ENCODE results near the gene MEIS1. TPM values are rescaled to one million over a fixed set of nuclear protein-coding genes. Genes with fewer than 3 reads are reported as not detected.

The MEIS1 gene
- total and polyA plus RNA-seq, 2 donors (not counting 3 experiments of a cell fraction or from before 2014, with no cell fraction given) = 10.0 to 26.5 TPM

DNA sequence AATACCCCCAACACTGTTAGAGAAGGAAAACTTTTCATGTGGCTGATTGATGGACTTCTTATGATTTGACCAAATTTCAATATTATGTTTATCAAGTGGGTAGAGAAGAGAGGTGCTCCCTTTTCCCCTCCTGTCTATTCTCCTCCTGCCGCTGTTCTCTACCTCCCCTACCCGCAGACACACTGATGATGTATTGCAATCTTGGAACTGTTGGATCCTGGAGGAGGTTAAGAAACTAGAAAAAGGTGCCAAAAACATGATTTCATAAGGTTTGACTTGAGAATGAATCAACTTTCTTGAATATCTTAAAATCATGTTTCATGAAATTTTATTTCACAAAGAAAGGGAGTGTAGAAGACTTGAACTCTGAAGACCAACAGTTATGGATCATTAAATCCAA, 125.8 kb downstream of the MEIS1 start:
- Histone ChIP-seq H3K4me1 (ENCODE audit: control insufficient read depth, extremely low read depth, insufficient read depth, low read length) (peaks cover 29% of the 10 kb centered on the region), H3K9ac (replicated peaks; ENCODE audit: extremely low read depth, insufficient read depth, low read length) (no peak overlapping the region), H3K4me3 (replicated peaks in 1 of 3; ENCODE audit: insufficient read depth in 1 of 3, low read depth in 1 of 3, low read length in 3 of 3) (no peak overlapping the region), H3K36me3 (ENCODE audit: control insufficient read depth in 2 of 2, extremely low read depth in 1 of 2, insufficient read depth in 2 of 2, low read length in 2 of 2) (no peaks in the 10 kb centered on the region), H3K9me1 (replicated peaks; ENCODE audit: control insufficient read depth, extremely low read depth, insufficient read depth, low read length) (no peaks in the 10 kb centered on the region), H3K27me3 (ENCODE audit: control insufficient read depth in 2 of 2, insufficient read depth in 2 of 2, low read length in 2 of 2) (no peaks in the 10 kb centered on the region), H4K20me1 (replicated peaks; ENCODE audit: control insufficient read depth, extremely low read depth, insufficient read depth, low read length) (no peaks in the 10 kb centered on the region), H2AFZ (ENCODE audit: low read depth, low read length) (no peak overlapping the region), H3K79me2 (ENCODE audit: control insufficient read depth, insufficient read depth, low read length) (no peaks in the 10 kb centered on the region), H3K4me2 (ENCODE audit: insufficient read depth, low read length) (no peak overlapping the region), H3K9me3 (replicated peaks; ENCODE audit: control insufficient read depth, insufficient read depth, low read length) (no peaks in the 10 kb centered on the region), H3K27ac (ENCODE audit: insufficient read depth, low read depth, low read length) (no peak overlapping the region)
- CTCF ChIA-PET = interaction anchor here (1.4 kb wide), 1 partner anchor 35 kb away, joined by 3 read pairs; no protein-coding TSS in a partner anchor
- dilution Hi-C loops (cut with MboI; ENCODE audit: extremely low pct_ligation_motif_present, low sequenced_read_pairs) (no loop called here), intact Hi-C loops (cut with micrococcal nuclease) (loop anchor here (5.0 kb wide), 1 partner anchor 53 kb away; no protein-coding TSS in a partner anchor)
- TF ChIP-seq MYC (IDR thresholded peaks at IDR 0.05; ENCODE audit: low read depth, low read length) = no peak
- TF ChIP-seq EZH2 (IDR thresholded peaks at IDR 0.05; ENCODE audit: borderline replicate concordance, low read depth, low read length, severe bottlenecking) = no peak
- no peak for TF ChIP-seq GATA2 (IDR thresholded peaks at IDR 0.05; ENCODE audit: insufficient read depth, insufficient read length, low read depth, low read length)
- no peak for TF ChIP-seq POLR2A (IDR thresholded peaks at IDR 0.05; ENCODE audit: low read depth, low read length)
- TF ChIP-seq POLR2AphosphoS5 (IDR thresholded peaks at IDR 0.05; ENCODE audit: insufficient read depth, low read depth, low read length) = no peak
- TF ChIP-seq JUN (IDR thresholded peaks at IDR 0.05; ENCODE audit: borderline replicate concordance, insufficient read depth, insufficient read length, low read depth) = no peak
- TF ChIP-seq FOS (IDR thresholded peaks at IDR 0.05; ENCODE audit: borderline replicate concordance, insufficient read depth, low read length) = no peak
- TF ChIP-seq, protein P1, sequence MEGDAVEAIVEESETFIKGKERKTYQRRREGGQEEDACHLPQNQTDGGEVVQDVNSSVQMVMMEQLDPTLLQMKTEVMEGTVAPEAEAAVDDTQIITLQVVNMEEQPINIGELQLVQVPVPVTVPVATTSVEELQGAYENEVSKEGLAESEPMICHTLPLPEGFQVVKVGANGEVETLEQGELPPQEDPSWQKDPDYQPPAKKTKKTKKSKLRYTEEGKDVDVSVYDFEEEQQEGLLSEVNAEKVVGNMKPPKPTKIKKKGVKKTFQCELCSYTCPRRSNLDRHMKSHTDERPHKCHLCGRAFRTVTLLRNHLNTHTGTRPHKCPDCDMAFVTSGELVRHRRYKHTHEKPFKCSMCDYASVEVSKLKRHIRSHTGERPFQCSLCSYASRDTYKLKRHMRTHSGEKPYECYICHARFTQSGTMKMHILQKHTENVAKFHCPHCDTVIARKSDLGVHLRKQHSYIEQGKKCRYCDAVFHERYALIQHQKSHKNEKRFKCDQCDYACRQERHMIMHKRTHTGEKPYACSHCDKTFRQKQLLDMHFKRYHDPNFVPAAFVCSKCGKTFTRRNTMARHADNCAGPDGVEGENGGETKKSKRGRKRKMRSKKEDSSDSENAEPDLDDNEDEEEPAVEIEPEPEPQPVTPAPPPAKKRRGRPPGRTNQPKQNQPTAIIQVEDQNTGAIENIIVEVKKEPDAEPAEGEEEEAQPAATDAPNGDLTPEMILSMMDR (IDR thresholded peaks at IDR 0.05; ENCODE audit: extremely low read depth in 1 of 2, insufficient read depth in 1 of 2, low read depth in 1 of 2, low read length in 2 of 2) = no peak
- TF ChIP-seq, protein P2, sequence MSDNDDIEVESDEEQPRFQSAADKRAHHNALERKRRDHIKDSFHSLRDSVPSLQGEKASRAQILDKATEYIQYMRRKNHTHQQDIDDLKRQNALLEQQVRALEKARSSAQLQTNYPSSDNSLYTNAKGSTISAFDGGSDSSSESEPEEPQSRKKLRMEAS (IDR thresholded peaks at IDR 0.05; ENCODE audit: insufficient read depth, insufficient read length) = no peak
- no TSS peak for BruUV-seq (replicated peaks)
- FAIRE-seq (no peak), DNase-seq (ENCODE audit: low read depth, low spot score) (no peak)
- POLR2A ChIA-PET = no interaction called here

Measured in endothelial cell of umbilical vein (primary cell).